GM12801 (cell line): Measurements from ENCODE around the gene KDM4C.

Experiments used
- TF ChIP-seq, protein P1 (sequence below): IDR thresholded peaks from one replicate; pipeline ENCODE4 v1.5.1; 2011; ENCODE audit warnings: control low read depth; ENCODE audit not compliant: insufficient read length; ENCODE audit errors: extremely low read depth

KDM4C gene

GRCh38 chr9:6946583-6947166 lies 188.9 kb downstream of the KDM4C start:
- TF ChIP-seq, protein P1, sequence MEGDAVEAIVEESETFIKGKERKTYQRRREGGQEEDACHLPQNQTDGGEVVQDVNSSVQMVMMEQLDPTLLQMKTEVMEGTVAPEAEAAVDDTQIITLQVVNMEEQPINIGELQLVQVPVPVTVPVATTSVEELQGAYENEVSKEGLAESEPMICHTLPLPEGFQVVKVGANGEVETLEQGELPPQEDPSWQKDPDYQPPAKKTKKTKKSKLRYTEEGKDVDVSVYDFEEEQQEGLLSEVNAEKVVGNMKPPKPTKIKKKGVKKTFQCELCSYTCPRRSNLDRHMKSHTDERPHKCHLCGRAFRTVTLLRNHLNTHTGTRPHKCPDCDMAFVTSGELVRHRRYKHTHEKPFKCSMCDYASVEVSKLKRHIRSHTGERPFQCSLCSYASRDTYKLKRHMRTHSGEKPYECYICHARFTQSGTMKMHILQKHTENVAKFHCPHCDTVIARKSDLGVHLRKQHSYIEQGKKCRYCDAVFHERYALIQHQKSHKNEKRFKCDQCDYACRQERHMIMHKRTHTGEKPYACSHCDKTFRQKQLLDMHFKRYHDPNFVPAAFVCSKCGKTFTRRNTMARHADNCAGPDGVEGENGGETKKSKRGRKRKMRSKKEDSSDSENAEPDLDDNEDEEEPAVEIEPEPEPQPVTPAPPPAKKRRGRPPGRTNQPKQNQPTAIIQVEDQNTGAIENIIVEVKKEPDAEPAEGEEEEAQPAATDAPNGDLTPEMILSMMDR = no peak

DNA sequence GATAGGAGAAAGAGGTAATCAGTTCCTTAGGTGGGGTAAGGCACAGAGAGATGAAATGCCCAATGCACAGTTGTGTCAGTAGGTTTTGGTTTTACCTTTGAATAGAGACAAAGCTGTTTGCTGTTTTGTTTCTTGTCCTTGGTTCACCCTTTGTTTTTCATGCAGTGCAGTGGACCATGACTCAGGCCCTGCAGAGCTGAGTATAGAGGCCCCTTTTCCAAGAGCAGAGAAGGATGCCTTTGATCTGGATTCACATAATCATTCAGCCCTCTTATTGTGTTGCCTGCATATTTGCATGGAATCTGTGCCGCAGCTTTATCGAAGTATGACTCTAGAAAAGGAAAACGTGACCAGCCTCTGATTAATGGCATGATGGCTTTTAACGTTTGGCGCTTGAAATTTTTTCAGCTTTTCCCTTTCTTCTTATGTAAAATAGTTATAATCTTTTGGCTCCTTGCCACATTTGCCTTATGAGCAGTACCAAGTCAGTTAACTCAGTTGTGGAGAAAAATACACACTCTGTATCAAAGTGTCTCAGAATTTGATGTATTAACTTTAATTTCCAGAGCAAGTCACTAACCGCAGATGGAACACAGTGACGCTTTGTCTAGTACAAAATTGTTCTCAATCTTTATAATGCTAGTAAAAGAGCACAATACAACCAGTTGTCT lies 197.6 kb downstream of the KDM4C start:
- TF ChIP-seq, protein P1 = no peak

- TF ChIP-seq, protein P1 = no peak
These were observed 199.1 kb downstream of the KDM4C start for GRCh38 chr9:6956879-6957278.

DNA sequence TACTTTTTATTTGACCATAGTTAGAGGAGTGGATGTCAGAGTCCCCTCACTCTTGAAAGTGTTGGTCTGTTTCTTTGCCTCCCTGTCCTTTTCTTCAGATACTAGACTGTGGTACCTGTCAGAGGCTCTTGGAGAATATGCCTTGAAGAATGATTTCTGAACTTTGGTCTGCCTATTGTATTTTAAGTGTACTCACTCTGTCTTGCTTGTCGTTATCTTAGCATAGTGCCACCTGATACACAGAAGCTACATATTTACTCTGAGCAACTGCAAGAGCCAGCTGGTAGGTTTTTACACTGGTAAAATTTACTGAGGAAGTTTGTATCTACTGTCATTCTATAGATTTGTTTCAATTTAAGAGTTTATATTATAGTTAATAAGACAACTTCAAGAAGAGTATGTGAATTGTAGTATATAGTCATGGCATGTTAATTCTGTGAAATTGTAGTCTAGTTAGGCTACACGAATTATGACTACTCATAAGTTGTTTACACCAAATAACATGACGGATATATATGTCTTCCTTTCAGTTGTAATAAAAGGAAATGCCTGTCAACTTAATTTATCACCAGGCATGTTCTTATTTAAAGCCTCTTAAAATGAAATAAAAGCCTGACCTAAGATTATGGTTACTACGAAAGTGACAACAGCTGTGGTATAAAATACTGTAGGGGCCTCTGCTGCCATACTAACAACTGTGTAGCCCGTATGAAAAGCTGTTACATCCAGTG lies 201.7 kb downstream of the KDM4C start:
- TF ChIP-seq, protein P1 = no peak

DNA sequence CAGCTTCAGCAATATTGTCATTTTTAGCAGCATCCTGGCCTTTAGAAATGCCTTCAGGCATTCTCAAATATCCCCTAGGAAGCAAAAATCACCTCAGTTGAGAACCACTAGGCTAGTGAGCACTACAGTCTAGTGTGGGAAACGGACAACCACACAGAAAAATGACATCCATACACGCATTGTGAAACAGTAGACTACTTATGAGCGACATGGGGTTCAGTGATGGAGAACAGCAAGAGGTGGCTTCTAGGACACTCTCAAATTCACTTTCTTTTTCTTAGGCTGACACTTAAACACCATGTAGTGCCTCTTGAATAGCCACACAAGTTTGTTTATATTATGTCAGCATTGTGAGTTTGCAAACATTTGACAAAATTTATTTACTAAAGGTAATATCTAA lies 203.0 kb downstream of the KDM4C start:
- TF ChIP-seq, protein P1 = no peak

GRCh38 chr9:6961845-6962522 lies 204.2 kb downstream of the KDM4C start:
- TF ChIP-seq, protein P1 = no peak

GRCh38 chr9:6965566-6965965 lies 207.8 kb downstream of the KDM4C start:
- TF ChIP-seq, protein P1 = no peak
